ENCODE data around the gene BRIP1.
A peak's percentile ranks its signal among the peaks of the same experiment; 100 is the strongest.

The BRIP1 gene

GRCh38 chr17:61868074-61868473 is 4.7 kb upstream of the BRIP1 start:
- no CpG with 5 or more reads among the region's 2 CpGs for WGBS (ENCODE audit: extremely low coverage, insufficient coverage, insufficient read length)

GRCh38 chr17:61867033-61867432 is 3.7 kb upstream of the BRIP1 start:
- H3K27ac ChIP-seq (ENCODE audit: low read depth, low read length) = no peak overlapping the region
- H3K27me3 ChIP-seq (ENCODE audit: insufficient read depth, low read length) = no peaks in the 10 kb centered on the region
- H3K79me2 ChIP-seq (ENCODE audit: control insufficient read depth, insufficient read depth, low read length, poor library complexity) = peaks cover 3% of the 10 kb centered on the region
- H4K12ac ChIP-seq (ENCODE audit: low read depth, low read length) = no peak overlapping the region
- H3K4me1 ChIP-seq (ENCODE audit: control insufficient read depth in 1 of 2, insufficient read depth in 2 of 2, low read length in 2 of 2) = no peaks in the 10 kb centered on the region
- peaks cover 2 to 7% of the 10 kb centered on the region in 2 experiments for H3K36me3 ChIP-seq (ENCODE audit: control insufficient read depth in 1 of 2, insufficient read depth in 2 of 2, low read length in 2 of 2)
- no peak overlapping the region for H2BK120ac ChIP-seq (ENCODE audit: insufficient read depth, low read length, poor library complexity)
- H3K23ac ChIP-seq (ENCODE audit: low read length) = no peak overlapping the region
- peaks cover 4% of the 10 kb centered on the region for H3K79me1 ChIP-seq (ENCODE audit: low read length)
- no peak overlapping the region for H4K8ac ChIP-seq (ENCODE audit: low read depth, low read length)
- H3K14ac ChIP-seq (ENCODE audit: low read length) = no peak overlapping the region
- H2BK12ac ChIP-seq (ENCODE audit: low read length) = no peak overlapping the region
- H3K4me3 ChIP-seq (ENCODE audit: low read depth, low read length) = no peak overlapping the region
- H2BK5ac ChIP-seq (ENCODE audit: low read depth, low read length, poor library complexity) = no peak overlapping the region
- no peak overlapping the region for H3K4ac ChIP-seq (ENCODE audit: low read depth, low read length)
- no peak overlapping the region for H4K91ac ChIP-seq (ENCODE audit: low read depth, low read length)
- no peak overlapping the region for H3K4me2 ChIP-seq (ENCODE audit: low read length)
- H2AK5ac ChIP-seq (ENCODE audit: low read length) = no peak overlapping the region
- H3K9me3 ChIP-seq (ENCODE audit: insufficient read depth, low read depth, low read length) = no peaks in the 10 kb centered on the region
- H3K9ac ChIP-seq (ENCODE audit: low read length) = no peak overlapping the region
- H2AFZ ChIP-seq (ENCODE audit: insufficient read depth, low read length, poor library complexity) = no peak overlapping the region
- no peak overlapping the region for H3K18ac ChIP-seq (ENCODE audit: low read length)
- no peak for DNase-seq

More at GRCh38 chr17:61868074-61868473, 4.7 kb upstream of the BRIP1 start:
- H4K91ac ChIP-seq (ENCODE audit: low read depth, low read length) = no peak overlapping the region
- H3K36me3 ChIP-seq (ENCODE audit: control insufficient read depth in 1 of 2, insufficient read depth in 2 of 2, low read length in 2 of 2) = peaks cover 2 to 7% of the 10 kb centered on the region in 2 experiments
- peaks cover 1% of the 10 kb centered on the region for H3K79me2 ChIP-seq (ENCODE audit: control insufficient read depth, insufficient read depth, low read length, poor library complexity)
- no peak overlapping the region for H2BK12ac ChIP-seq (ENCODE audit: low read length)
- H2BK5ac ChIP-seq (ENCODE audit: low read depth, low read length, poor library complexity) = no peak overlapping the region
- no peak overlapping the region for H3K14ac ChIP-seq (ENCODE audit: low read length)
- H2BK120ac ChIP-seq (ENCODE audit: insufficient read depth, low read length, poor library complexity) = no peak overlapping the region
- H3K18ac ChIP-seq (ENCODE audit: low read length) = no peak overlapping the region
- H3K23ac ChIP-seq (ENCODE audit: low read length) = no peak overlapping the region
- H3K27me3 ChIP-seq (ENCODE audit: insufficient read depth, low read length) = no peaks in the 10 kb centered on the region
- H4K8ac ChIP-seq (ENCODE audit: low read depth, low read length) = no peak overlapping the region
- no peak overlapping the region for H2AK5ac ChIP-seq (ENCODE audit: low read length)
- no peak overlapping the region for H4K12ac ChIP-seq (ENCODE audit: low read depth, low read length)
- H2AFZ ChIP-seq (ENCODE audit: insufficient read depth, low read length, poor library complexity) = no peak overlapping the region
- H3K27ac ChIP-seq (ENCODE audit: low read depth, low read length) = no peak overlapping the region
- no peak overlapping the region for H3K4me2 ChIP-seq (ENCODE audit: low read length)
- H3K4me1 ChIP-seq (ENCODE audit: control insufficient read depth in 1 of 2, insufficient read depth in 2 of 2, low read length in 2 of 2) = no peaks in the 10 kb centered on the region
- no peak overlapping the region for H3K4me3 ChIP-seq (ENCODE audit: low read depth, low read length)
- H3K4ac ChIP-seq (ENCODE audit: low read depth, low read length) = no peak overlapping the region
- H3K9me3 ChIP-seq (ENCODE audit: insufficient read depth, low read depth, low read length) = no peaks in the 10 kb centered on the region
- no peak for DNase-seq
- H3K79me1 ChIP-seq (ENCODE audit: low read length) = peaks cover 1% of the 10 kb centered on the region
- no peak overlapping the region for H3K9ac ChIP-seq (ENCODE audit: low read length)

- H3K9ac ChIP-seq (ENCODE audit: low read length) = peak overlapping the region; percentile 91
- H3K27me3 ChIP-seq (ENCODE audit: insufficient read depth, low read length) = no peaks in the 10 kb centered on the region
- no peaks in the 10 kb centered on the region for H3K4me1 ChIP-seq (ENCODE audit: control insufficient read depth in 1 of 2, insufficient read depth in 2 of 2, low read length in 2 of 2)
- H2BK12ac ChIP-seq (ENCODE audit: low read length) = no peak overlapping the region
- H4K8ac ChIP-seq (ENCODE audit: low read depth, low read length) = peak overlapping the region; percentile 31
- peaks cover 4 to 6% of the 10 kb centered on the region in 2 experiments for H3K36me3 ChIP-seq (ENCODE audit: control insufficient read depth in 1 of 2, insufficient read depth in 2 of 2, low read length in 2 of 2)
- peak overlapping the region; percentile 56 for H2AFZ ChIP-seq (ENCODE audit: insufficient read depth, low read length, poor library complexity)
- no peak overlapping the region for H2AK5ac ChIP-seq (ENCODE audit: low read length)
- WGBS (ENCODE audit: extremely low coverage, insufficient coverage, insufficient read length) = no CpG with 5 or more reads among the region's 8 CpGs
- no peak overlapping the region for H2BK5ac ChIP-seq (ENCODE audit: low read depth, low read length, poor library complexity)
- H3K4me3 ChIP-seq (ENCODE audit: low read depth, low read length) = peak overlapping the region; percentile 60
- no peak for DNase-seq
- H4K12ac ChIP-seq (ENCODE audit: low read depth, low read length) = no peak overlapping the region
- H3K79me2 ChIP-seq (ENCODE audit: control insufficient read depth, insufficient read depth, low read length, poor library complexity) = peaks cover 3% of the 10 kb centered on the region
- no peak overlapping the region for H3K18ac ChIP-seq (ENCODE audit: low read length)
- H2BK120ac ChIP-seq (ENCODE audit: insufficient read depth, low read length, poor library complexity) = no peak overlapping the region
- H3K23ac ChIP-seq (ENCODE audit: low read length) = no peak overlapping the region
- peak overlapping the region; percentile 83 for H3K4me2 ChIP-seq (ENCODE audit: low read length)
- peaks cover 4% of the 10 kb centered on the region for H3K79me1 ChIP-seq (ENCODE audit: low read length)
- H3K9me3 ChIP-seq (ENCODE audit: insufficient read depth, low read depth, low read length) = no peaks in the 10 kb centered on the region
- H3K14ac ChIP-seq (ENCODE audit: low read length) = no peak overlapping the region
- no peak overlapping the region for H4K91ac ChIP-seq (ENCODE audit: low read depth, low read length)
- H3K27ac ChIP-seq (ENCODE audit: low read depth, low read length) = peak overlapping the region; percentile 40
- no peak overlapping the region for H3K4ac ChIP-seq (ENCODE audit: low read depth, low read length)
Observed at GRCh38 chr17:61863801-61864126, 436 bp upstream of the BRIP1 start.

GRCh38 chr17:61862105-61862574 is 1.2 kb downstream of the BRIP1 start:
- no peak overlapping the region for H3K23ac ChIP-seq (ENCODE audit: low read length)
- H3K27ac ChIP-seq (ENCODE audit: low read depth, low read length) = no peak overlapping the region
- H2BK120ac ChIP-seq (ENCODE audit: insufficient read depth, low read length, poor library complexity) = no peak overlapping the region
- H3K9ac ChIP-seq (ENCODE audit: low read length) = no peak overlapping the region
- no peak overlapping the region for H3K18ac ChIP-seq (ENCODE audit: low read length)
- no peak overlapping the region for H2AK5ac ChIP-seq (ENCODE audit: low read length)
- H2BK5ac ChIP-seq (ENCODE audit: low read depth, low read length, poor library complexity) = no peak overlapping the region
- no peaks in the 10 kb centered on the region for H3K4me1 ChIP-seq (ENCODE audit: control insufficient read depth in 1 of 2, insufficient read depth in 2 of 2, low read length in 2 of 2)
- DNase-seq = peak in 1 of 2 donors; percentile 61
- H3K79me2 ChIP-seq (ENCODE audit: control insufficient read depth, insufficient read depth, low read length, poor library complexity) = peaks cover 3% of the 10 kb centered on the region
- no peaks in the 10 kb centered on the region for H3K27me3 ChIP-seq (ENCODE audit: insufficient read depth, low read length)
- H4K8ac ChIP-seq (ENCODE audit: low read depth, low read length) = no peak overlapping the region
- no peak overlapping the region for H3K14ac ChIP-seq (ENCODE audit: low read length)
- H2AFZ ChIP-seq (ENCODE audit: insufficient read depth, low read length, poor library complexity) = no peak overlapping the region
- H3K4me2 ChIP-seq (ENCODE audit: low read length) = peak overlapping the region; percentile 83
- peaks cover 4% of the 10 kb centered on the region for H3K79me1 ChIP-seq (ENCODE audit: low read length)
- no peak overlapping the region for H3K4ac ChIP-seq (ENCODE audit: low read depth, low read length)
- no peak overlapping the region for H4K91ac ChIP-seq (ENCODE audit: low read depth, low read length)
- no peak overlapping the region for H4K12ac ChIP-seq (ENCODE audit: low read depth, low read length)
- no peak overlapping the region for H3K4me3 ChIP-seq (ENCODE audit: low read depth, low read length)
- no peak overlapping the region for H2BK12ac ChIP-seq (ENCODE audit: low read length)
- no peaks in the 10 kb centered on the region for H3K9me3 ChIP-seq (ENCODE audit: insufficient read depth, low read depth, low read length)
- H3K36me3 ChIP-seq (ENCODE audit: control insufficient read depth in 1 of 2, insufficient read depth in 2 of 2, low read length in 2 of 2) = peaks cover 4 to 8% of the 10 kb centered on the region in 2 experiments
- WGBS (ENCODE audit: extremely low coverage, insufficient coverage, insufficient read length) = no CpG with 5 or more reads among the region's 1 CpG
